ENCODE measurements around the gene ADGRB3.
"Not testable (repeated sequence)": the region's sequence is repeated elsewhere in the genome, so short reads cannot be mapped to it uniquely, and the experiment has no call there.

The ADGRB3 gene

DNA sequence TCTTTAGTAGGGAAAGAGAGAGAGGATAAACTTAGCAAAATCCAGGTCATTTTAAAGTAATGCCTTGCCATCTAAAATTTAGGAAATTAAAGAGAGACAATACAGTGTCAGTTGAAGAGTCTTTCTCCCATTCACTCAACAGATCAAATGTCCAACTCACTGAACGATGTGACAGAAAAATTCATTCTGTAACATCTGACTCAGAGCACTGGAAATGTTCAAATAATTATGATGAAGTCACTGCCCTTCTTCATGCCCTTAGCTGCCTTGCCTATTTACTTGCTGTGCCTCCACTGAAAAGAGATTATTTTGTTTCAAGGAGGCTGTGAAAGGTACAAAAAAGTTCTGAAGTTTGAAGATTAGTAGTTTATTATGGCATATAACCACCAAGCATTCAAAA, 434.8 kb downstream of the ADGRB3 start:
- DNase-seq: no peak

DNA sequence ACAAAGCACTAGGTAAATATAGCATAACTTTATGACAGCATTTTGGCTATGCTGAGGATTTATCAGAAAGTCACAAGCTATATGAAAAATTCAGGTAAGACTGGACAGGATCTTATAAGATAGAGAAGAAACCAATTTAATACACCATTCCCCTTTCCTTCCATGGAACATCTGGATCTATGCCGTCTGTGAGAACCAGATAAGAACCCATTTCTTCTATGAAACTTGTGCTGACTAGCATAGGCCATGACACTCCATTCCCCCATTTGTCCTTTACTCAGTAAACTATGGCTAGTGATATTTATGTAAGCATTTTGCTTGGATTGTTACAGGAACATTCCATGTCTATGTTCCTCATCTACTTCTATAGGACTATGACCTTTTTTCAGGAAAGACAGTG, 437.7 kb downstream of the ADGRB3 start:
- no peak for DNase-seq

- DNase-seq: no peak
Observed at GRCh38 chr6:69084746-69085335, 449.8 kb downstream of the ADGRB3 start.

DNA sequence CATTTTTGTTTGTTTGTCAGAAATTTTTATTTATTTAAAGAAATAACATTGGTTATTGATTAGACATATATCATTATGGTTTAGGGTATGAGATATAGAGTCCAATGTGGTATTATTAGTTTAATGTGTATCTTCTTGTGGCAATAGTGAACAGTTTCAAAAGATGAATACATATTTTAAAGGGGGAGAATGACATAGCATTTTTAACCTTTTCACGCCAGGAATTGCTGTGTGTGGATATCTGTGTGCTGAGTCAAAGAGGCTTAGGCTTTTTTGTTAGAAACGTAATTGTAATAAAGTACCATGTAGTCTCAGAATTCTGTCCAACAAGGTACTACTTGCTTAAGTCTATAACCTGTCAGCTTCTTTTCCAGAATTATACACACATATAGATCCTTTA, 451.6 kb downstream of the ADGRB3 start:
- DNase-seq: no peak

GRCh38 chr6:69089539-69089938, 454.5 kb downstream of the ADGRB3 start:
- DNase-seq: no peak

GRCh38 chr6:69090132-69090531, 455.1 kb downstream of the ADGRB3 start:
- no peak for DNase-seq

DNA sequence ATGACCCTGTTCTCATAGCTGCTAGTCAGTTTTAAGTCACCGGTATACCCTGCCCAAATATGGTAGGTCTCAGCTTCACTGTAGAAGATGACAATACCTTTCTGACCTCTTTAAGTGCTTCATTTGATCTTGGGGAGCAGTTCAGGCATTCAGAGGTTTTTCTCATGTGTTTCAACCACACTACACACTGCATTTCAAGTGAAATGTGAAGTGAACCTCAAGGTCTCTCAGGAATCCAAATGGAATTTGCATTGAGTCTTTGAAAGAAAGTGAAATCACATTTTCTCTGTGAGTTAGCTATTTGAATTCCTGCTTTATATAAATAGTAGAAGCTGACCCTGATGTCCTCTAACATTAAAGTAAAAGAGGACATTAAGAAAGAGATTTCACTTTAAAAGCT, 461.6 kb downstream of the ADGRB3 start:
- DNase-seq: no peak

DNA sequence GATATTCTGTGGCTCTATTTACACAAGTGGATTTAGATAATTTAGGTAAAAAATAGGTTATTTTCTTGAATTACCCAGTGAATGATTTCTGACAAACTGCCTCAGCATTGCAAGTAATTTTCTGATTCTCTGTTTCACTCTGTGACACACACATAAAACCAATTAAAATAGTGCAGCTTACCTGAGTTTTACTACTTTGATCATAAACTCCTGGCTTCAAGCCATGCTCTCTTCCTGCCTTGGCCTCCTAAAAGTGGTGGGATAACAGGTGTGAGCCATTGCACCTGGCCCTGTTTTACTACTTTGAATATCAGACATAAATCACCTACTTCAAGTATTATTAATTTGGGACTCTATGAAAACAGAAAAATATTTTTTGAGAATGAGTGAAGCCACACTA, 462.9 kb downstream of the ADGRB3 start:
- peak; percentile 93 for DNase-seq

- no peak for DNase-seq
Observed at GRCh38 chr6:69098910-69099309, 463.8 kb downstream of the ADGRB3 start.

GRCh38 chr6:69100772-69101171, 465.7 kb downstream of the ADGRB3 start:
- DNase-seq: no peak

DNA sequence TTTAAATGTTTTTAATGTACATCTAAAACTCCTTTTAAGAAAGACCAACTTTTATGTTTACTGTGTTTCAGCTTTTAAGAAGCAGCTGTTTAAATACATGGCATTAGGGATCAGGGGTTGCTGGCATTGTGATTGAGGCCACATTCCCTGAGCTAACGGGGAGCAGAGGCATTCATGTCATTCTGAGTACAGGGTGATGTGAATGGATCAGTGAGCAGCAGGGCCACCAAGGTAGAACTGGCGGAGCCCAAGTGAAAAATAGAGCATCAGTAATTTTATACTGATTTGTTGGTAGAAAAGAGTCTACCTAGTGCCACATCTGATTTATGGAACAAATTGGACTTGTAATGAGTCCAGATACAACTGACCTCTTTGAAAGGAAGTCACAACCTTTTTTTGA, 467.3 kb downstream of the ADGRB3 start:
- no peak for DNase-seq

DNA sequence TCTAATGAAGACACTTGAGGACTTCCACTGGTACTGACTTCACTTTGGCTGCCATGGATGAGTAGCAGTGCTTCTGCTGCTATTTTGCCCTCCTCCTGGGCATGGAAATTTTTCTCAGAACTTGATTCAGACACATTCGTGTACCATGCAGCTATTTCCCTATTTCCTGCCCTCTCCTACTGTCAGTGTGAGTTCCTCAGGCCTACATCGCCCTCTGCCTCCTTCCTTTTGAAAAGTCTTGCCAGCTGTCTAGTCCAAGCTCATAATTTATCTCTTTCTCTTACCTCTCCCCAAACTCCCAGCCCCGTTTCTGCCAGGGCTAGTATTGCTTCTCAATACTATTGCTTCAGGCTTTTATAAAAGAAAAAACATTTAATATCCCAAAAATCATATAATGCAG, 470.2 kb downstream of the ADGRB3 start:
- DNase-seq: no peak

- no peak for DNase-seq
Observed at GRCh38 chr6:69106511-69106910, 471.4 kb downstream of the ADGRB3 start.

GRCh38 chr6:69111301-69111700, 476.2 kb downstream of the ADGRB3 start:
- DNase-seq: no peak

GRCh38 chr6:69116658-69117057, 481.6 kb downstream of the ADGRB3 start:
- peak; percentile 12 for DNase-seq

DNA sequence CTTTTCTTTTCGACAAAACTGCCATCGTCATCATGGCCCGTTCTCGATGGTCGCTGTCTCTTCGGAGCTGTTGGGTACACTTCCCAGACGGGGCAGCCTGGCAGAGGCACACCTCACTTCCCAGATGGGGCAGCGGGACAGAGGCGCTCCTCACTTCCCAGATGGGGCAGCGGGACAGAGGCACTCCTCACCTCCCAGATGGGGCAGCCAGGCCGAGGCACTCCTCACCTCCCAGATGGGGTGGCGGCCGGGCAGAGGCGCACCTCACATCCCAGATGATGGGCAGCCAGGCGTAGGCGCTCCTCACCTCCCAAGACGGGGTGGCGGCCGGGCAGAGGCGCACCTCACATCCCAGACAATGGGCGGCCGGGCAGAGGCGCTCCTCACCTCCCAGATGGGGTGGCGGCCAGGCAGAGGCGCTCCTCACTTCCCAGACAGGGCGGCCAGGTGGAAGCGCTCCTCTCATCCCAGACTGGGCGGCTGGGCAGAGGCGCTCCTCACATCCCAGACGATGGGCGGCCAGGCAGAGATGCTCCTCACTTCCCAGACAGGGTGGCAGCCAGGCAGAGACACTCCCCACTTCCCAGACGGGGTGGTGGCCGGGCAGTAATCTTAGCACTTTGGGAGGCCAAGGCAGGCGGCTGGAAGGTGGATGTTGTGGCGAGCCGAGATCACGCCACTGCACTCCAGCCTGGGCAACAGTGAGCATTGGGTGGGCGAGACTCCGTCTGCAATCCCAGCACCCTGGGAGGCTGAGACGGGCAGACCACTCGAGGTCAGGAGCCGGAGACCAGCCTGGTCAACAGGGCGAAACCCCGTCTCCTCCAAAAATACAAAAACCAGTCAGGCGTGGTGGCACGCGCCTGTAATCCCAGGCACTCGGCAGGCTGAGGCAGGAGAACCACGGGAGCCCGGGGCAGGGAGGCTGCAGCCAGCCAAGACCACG, 486.7 kb downstream of the ADGRB3 start:
- not testable (repeated sequence) for DNase-seq

- DNase-seq: no peak
Observed at GRCh38 chr6:69122407-69122773, 487.3 kb downstream of the ADGRB3 start.

DNA sequence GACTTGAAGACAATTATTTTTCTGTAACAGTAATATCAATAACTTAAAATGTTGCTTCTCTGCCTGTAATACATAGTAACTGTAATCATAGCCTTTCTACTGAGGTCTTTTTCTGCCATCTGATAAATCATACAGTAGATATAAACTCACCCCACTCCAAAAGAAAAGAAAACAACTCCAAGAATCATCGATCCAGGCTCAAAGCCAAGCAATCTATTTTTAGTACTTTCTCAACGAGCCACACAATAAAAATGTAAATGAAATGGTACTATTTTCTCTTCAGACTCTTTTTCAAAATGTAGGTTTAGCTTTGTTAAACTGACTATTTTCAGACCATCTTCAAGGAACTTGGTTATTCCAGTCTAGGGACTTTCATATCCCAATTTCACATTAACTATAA, 493.3 kb downstream of the ADGRB3 start:
- no peak for DNase-seq

- no peak for DNase-seq
Observed at GRCh38 chr6:69129046-69129445, 494.0 kb downstream of the ADGRB3 start.

- DNase-seq: no peak
Observed at GRCh38 chr6:69135927-69136326, 500.8 kb downstream of the ADGRB3 start.

GRCh38 chr6:69138148-69138547, 503.1 kb downstream of the ADGRB3 start:
- DNase-seq: no peak

GRCh38 chr6:69138893-69139494, 503.9 kb downstream of the ADGRB3 start:
- no peak for DNase-seq

- no peak for DNase-seq
Observed at GRCh38 chr6:69145062-69145461, 510.0 kb downstream of the ADGRB3 start.

DNA sequence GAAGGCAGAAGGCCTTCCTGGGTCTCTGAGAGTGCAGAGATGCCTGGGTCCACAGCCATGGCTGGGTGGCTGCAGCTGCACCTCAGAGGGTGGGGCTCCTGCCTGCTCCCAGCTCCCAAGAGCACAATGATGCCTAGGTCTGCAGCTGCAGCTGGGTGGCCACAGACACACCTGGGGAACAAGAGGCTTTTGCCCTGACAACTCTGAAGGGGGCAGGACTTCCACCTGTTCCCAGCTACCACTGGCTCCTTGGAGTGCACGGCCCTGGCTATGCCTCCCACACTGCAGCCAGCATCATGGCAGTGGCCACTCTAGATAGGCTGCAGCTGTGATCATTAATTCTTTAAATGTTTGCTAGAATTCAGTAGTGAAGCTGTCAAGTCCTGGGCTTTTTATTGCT, 511.3 kb downstream of the ADGRB3 start:
- DNase-seq: no peak
